IMR-90 (cell line): ENCODE data around the gene WDR17. TPM values are rescaled to one million over a fixed set of nuclear protein-coding genes. Genes with fewer than 3 reads are reported as not detected.

Experiments used
- ATAC-seq: fragments of 200-7000 bp; cut with Tn5 transposase; 2 replicates; pipeline ENCODE4 v1.9.1; 2020; ENCODE audit warnings: low read depth, mild to moderate bottlenecking, moderate library complexity
- BruUV-seq: library from RNA; stranded (reverse); fragments of 400-500 nt; replicated peaks from 2 replicates; lab custom pipeline; 2021; lab: Mats Ljungman, UMichigan
- CTCF ChIA-PET: fragments of 300-600 bp; formaldehyde crosslinking; extraction: SDS; loops from one replicate; lab custom pipeline; 2021; ENCODE audit warnings: antibody characterized with exemption; lab: Yijun Ruan, JAX
- POLR2A ChIA-PET: fragments of 300-600 bp; sonication (Branson Sonifier 250); formaldehyde crosslinking; loops from one replicate; lab custom pipeline; 2022; ENCODE audit warnings: antibody characterized with exemption; ENCODE audit not compliant: unreplicated experiment; lab: Charles Lee
- DNase-seq: peaks from one replicate; pipeline ENCODE4 v3.0.0; 2013
- H2AFZ ChIP-seq: replicated peaks from 2 replicates; pipeline ENCODE3; 2013; ENCODE audit warnings: low read length, mild to moderate bottlenecking; ENCODE audit not compliant: poor library complexity
- H2AK5ac ChIP-seq: 2 replicates; pipeline ENCODE4 v1.6.1; 2013; ENCODE audit warnings: low read depth, low read length, inconsistent platforms
- H2AK9ac ChIP-seq: replicated peaks from 2 replicates; pipeline ENCODE3; 2013; ENCODE audit warnings: mild to moderate bottlenecking, low read depth, low read length, moderate library complexity; ENCODE audit not compliant: poor library complexity
- H2BK120ac ChIP-seq: 2 replicates; pipeline ENCODE4 v1.6.1; 2013; ENCODE audit warnings: low read depth, low read length, inconsistent platforms
- H2BK15ac ChIP-seq: 3 replicates; pipeline ENCODE4 v1.6.1; 2013; ENCODE audit warnings: low read depth, low read length, inconsistent platforms
- H2BK20ac ChIP-seq: 2 replicates; pipeline ENCODE4 v1.6.1; 2013; ENCODE audit warnings: low read depth, mild to moderate bottlenecking, inconsistent platforms, low read length, moderate library complexity
- H2BK5ac ChIP-seq: 2 replicates; pipeline ENCODE4 v1.6.1; 2013; ENCODE audit warnings: mild to moderate bottlenecking, low read depth, low read length, inconsistent platforms; ENCODE audit not compliant: poor library complexity, severe bottlenecking
- H3K14ac ChIP-seq: replicated peaks from 2 replicates; pipeline ENCODE4 v1.6.1; 2013; ENCODE audit warnings: low read depth, low read length, inconsistent platforms
- H3K18ac ChIP-seq: 2 replicates; pipeline ENCODE4 v1.6.1; 2013; ENCODE audit warnings: low read depth, low read length, control low read depth
- H3K23ac ChIP-seq: 2 replicates; pipeline ENCODE4 v1.6.1; 2013; ENCODE audit warnings: low read depth, low read length, inconsistent platforms
- H3K27ac ChIP-seq: 2 replicates; pipeline ENCODE4 v1.5.1; 2013; ENCODE audit warnings: mild to moderate bottlenecking, control low read depth, low read length; ENCODE audit not compliant: insufficient read depth
- H3K27me3 ChIP-seq: 2 replicates; pipeline ENCODE4 v1.6.1; 2013; ENCODE audit warnings: low read length; ENCODE audit not compliant: control insufficient read depth, insufficient read depth
- H3K36me3 ChIP-seq: 2 replicates; pipeline ENCODE4 v1.6.1; 2013; ENCODE audit warnings: low read length, mixed read lengths; ENCODE audit not compliant: control insufficient read depth, insufficient read depth
- H3K4ac ChIP-seq: 2 replicates; pipeline ENCODE4 v1.6.1; 2013; ENCODE audit warnings: low read depth, low read length, inconsistent platforms
- H3K4me1 ChIP-seq: 2 replicates; pipeline ENCODE4 v1.6.1; 2013; ENCODE audit warnings: low read length, mixed read lengths; ENCODE audit not compliant: control insufficient read depth, insufficient read depth
- H3K4me2 ChIP-seq: 2 replicates; pipeline ENCODE4 v1.6.1; 2013; ENCODE audit warnings: low read depth, mild to moderate bottlenecking, control low read depth, low read length, moderate library complexity
- H3K4me3 ChIP-seq: 2 replicates; pipeline ENCODE4 v1.5.1; 2013; ENCODE audit warnings: low read depth, mild to moderate bottlenecking, control low read depth, low read length, moderate library complexity; ENCODE audit not compliant: insufficient read depth
- H3K56ac ChIP-seq: 2 replicates; pipeline ENCODE4 v1.6.1; 2013; ENCODE audit warnings: low read length, inconsistent platforms; ENCODE audit not compliant: insufficient read depth; ENCODE audit errors: extremely low read depth
- H3K79me1 ChIP-seq, 2 experiments: 2 replicates each; pipeline ENCODE4 v1.6.1; 2013; ENCODE audit warnings: low read length in 2 of 2, inconsistent platforms in 1 of 2, low read depth in 1 of 2
- H3K9ac ChIP-seq: 2 replicates; pipeline ENCODE4 v1.6.1; 2013; ENCODE audit warnings: low read depth, low read length, control low read depth
- H3K9me1 ChIP-seq: 2 replicates; pipeline ENCODE4 v1.6.1; 2013; ENCODE audit warnings: low read length, inconsistent platforms; ENCODE audit not compliant: insufficient read depth
- H3K9me3 ChIP-seq: 2 replicates; pipeline ENCODE4 v1.6.1; 2013; ENCODE audit warnings: low read length; ENCODE audit not compliant: control insufficient read depth, insufficient read depth
- H4K20me1 ChIP-seq: 2 replicates; pipeline ENCODE4 v1.6.1; 2013; ENCODE audit warnings: low read length, inconsistent platforms; ENCODE audit not compliant: insufficient read depth
- H4K5ac ChIP-seq: 2 replicates; pipeline ENCODE4 v1.6.1; 2013; ENCODE audit warnings: mild to moderate bottlenecking, low read depth, low read length, control low read depth
- H4K8ac ChIP-seq, 2 experiments: 2 replicates each; pipeline ENCODE4 v1.6.1; 2013; ENCODE audit warnings: low read depth in 2 of 2, low read length in 2 of 2, control low read depth in 1 of 2, inconsistent platforms in 1 of 2
- H4K91ac ChIP-seq: 2 replicates; pipeline ENCODE4 v1.6.1; 2013; ENCODE audit warnings: low read depth, low read length, inconsistent platforms; ENCODE audit not compliant: insufficient read depth
- CHD1 ChIP-seq: IDR thresholded peaks from 2 replicates; pipeline ENCODE4 v1.6.1; 2012; ENCODE audit warnings: low read depth, low read length, improper control_type of control experiment
- ELK1 ChIP-seq: fragments of 150-350 bp; IDR thresholded peaks from 2 replicates; pipeline ENCODE4 v1.6.1; 2016; ENCODE audit warnings: low read depth, mild to moderate bottlenecking, low read length, moderate library complexity, borderline replicate concordance
- FOS ChIP-seq: fragments of 150-350 bp; IDR thresholded peaks from 2 replicates; pipeline ENCODE4 v1.6.1; 2016; ENCODE audit warnings: low read depth, low read length
- MXI1 ChIP-seq: IDR thresholded peaks from 2 replicates; pipeline ENCODE4 v1.6.1; 2012; ENCODE audit warnings: low read depth, mild to moderate bottlenecking, low read length, moderate library complexity, borderline replicate concordance
- NFE2L2 ChIP-seq: fragments of 150-350 bp; IDR thresholded peaks from 2 replicates; pipeline ENCODE4 v1.6.1; 2016; ENCODE audit warnings: low read depth, mild to moderate bottlenecking, low read length
- RAD21 ChIP-seq: IDR thresholded peaks from 2 replicates; pipeline ENCODE4 v1.6.1; 2012; ENCODE audit warnings: low read length, improper control_type of control experiment
- RCOR1 ChIP-seq: IDR thresholded peaks from 2 replicates; pipeline ENCODE4 v1.6.1; 2012; ENCODE audit warnings: mild to moderate bottlenecking, low read length, improper control_type of control experiment; ENCODE audit not compliant: insufficient replicate concordance
- RFX5 ChIP-seq: IDR thresholded peaks from 2 replicates; pipeline ENCODE4 v1.8.0; 2012; ENCODE audit warnings: low read depth, mild to moderate bottlenecking, low read length, moderate library complexity
- SMC3 ChIP-seq: fragments of 150-350 bp; IDR thresholded peaks from 2 replicates; pipeline ENCODE4 v1.6.1; 2016; ENCODE audit warnings: low read depth, mild to moderate bottlenecking, antibody characterized with exemption, low read length, moderate library complexity
- WGBS, 2 experiments: methylation state at CpG; one replicate each; pipeline versions ENCODE4 v1.1.5 to v1.1.7; 2013; ENCODE audit warnings: missing lambda C conversion rate in 2 of 2; ENCODE audit not compliant: insufficient read length in 1 of 2; ENCODE audit errors: extremely low coverage in 2 of 2; 5-methylcytosine and 5-hydroxymethylcytosine counted together
- dilution Hi-C: fragments of 300-500 bp; cut with HindIII; formaldehyde crosslinking; loops from one replicate; pipeline ENCODE4 v1.14.3; 2018; ENCODE audit warnings: low sequenced_read_pairs; ENCODE audit not compliant: unreplicated experiment
- in situ Hi-C: fragments of 300-500 bp; cut with MboI; formaldehyde crosslinking; loops from 3 replicates; pipeline ENCODE4 v1.14.3; 2019; ENCODE audit warnings: low sequenced_read_pairs, inconsistent platforms, mixed read lengths
- intact Hi-C: fragments of 100-400 bp; cut with micrococcal nuclease; formaldehyde crosslinking; loops from 2 replicates; pipeline ENCODE4 v1.10.0; 2022
- polyA plus RNA-seq, 3 experiments: library from polyadenylated mRNA; depleted of rRNA; stranded (reverse); fragments of >200 nt; gene quantifications; 2 replicates each; pipeline ENCODE4 v1.2.3, GENCODE V29; 2012; ENCODE audit warnings: low replicate concordance in 1 of 3
- total RNA-seq: library from RNA; depleted of rRNA; stranded (reverse); fragments of >200 nt; gene quantifications from 2 replicates; pipeline ENCODE4 v1.2.3, GENCODE V29; 2012
- TF ChIP-seq, protein P1 (sequence below): conservative IDR thresholded peaks from 2 replicates; pipeline ENCODE4 v1.5.1; 2012; ENCODE audit warnings: mild to moderate bottlenecking, low read depth, low read length, improper control_type of control experiment
- TF ChIP-seq, protein P2 (sequence below): fragments of 150-350 bp; IDR thresholded peaks from 2 replicates; pipeline ENCODE4 v1.6.1; 2017; ENCODE audit warnings: mild to moderate bottlenecking, antibody characterized with exemption, low read length, low read depth

The WDR17 gene
- total and polyA plus RNA-seq, 2 of the 4 experiments (the other 2 are of a cell fraction) = 0.53 to 0.54 TPM

- H3K4ac ChIP-seq = no peak overlapping the region
- no peaks in the 10 kb centered on the region for H3K27me3 ChIP-seq
- no peak overlapping the region for H3K4me3 ChIP-seq
- H4K20me1 ChIP-seq = no peaks in the 10 kb centered on the region
- DNase-seq (no peak), ATAC-seq (no peak)
- no peak overlapping the region for H2AFZ ChIP-seq
- intact Hi-C loops = no loop called here
- no peak overlapping the region for H3K14ac ChIP-seq
- no peaks in the 10 kb centered on the region for H3K9me1 ChIP-seq
- H4K91ac ChIP-seq = no peak overlapping the region
- no peak overlapping the region for H4K5ac ChIP-seq
- no peak overlapping the region for H2AK5ac ChIP-seq
- no TSS peak for BruUV-seq
- H2BK5ac ChIP-seq = no peak overlapping the region
- H3K4me1 ChIP-seq = no peaks in the 10 kb centered on the region
- no peak overlapping the region for H3K23ac ChIP-seq
- H2BK120ac ChIP-seq = no peak overlapping the region
- H3K4me2 ChIP-seq = no peak overlapping the region
- dilution Hi-C loops = no loop called here
- H3K9me3 ChIP-seq = no peaks in the 10 kb centered on the region
- H2BK20ac ChIP-seq = no peak overlapping the region
- no peak overlapping the region for H3K18ac ChIP-seq
- in situ Hi-C loops = no loop called here
- no peak overlapping the region for H2AK9ac ChIP-seq
- no peak overlapping the region for H3K56ac ChIP-seq
- 60% methylated on average over 1 of the region's 5 CpGs; no CpG with 5 or more reads in 1 of the 2 experiments for WGBS, 2 experiments
- POLR2A ChIA-PET = no interaction called here
- no peak overlapping the region for H4K8ac ChIP-seq
- H3K9ac ChIP-seq = no peak overlapping the region
- TF ChIP-seq RCOR1 (no peak), CHD1 (no peak), MXI1 (no peak), RFX5 (no peak), RAD21 (no peak), ELK1 (no peak), SMC3 (no peak), NFE2L2 (no peak), FOS (no peak)
- TF ChIP-seq, protein P1, sequence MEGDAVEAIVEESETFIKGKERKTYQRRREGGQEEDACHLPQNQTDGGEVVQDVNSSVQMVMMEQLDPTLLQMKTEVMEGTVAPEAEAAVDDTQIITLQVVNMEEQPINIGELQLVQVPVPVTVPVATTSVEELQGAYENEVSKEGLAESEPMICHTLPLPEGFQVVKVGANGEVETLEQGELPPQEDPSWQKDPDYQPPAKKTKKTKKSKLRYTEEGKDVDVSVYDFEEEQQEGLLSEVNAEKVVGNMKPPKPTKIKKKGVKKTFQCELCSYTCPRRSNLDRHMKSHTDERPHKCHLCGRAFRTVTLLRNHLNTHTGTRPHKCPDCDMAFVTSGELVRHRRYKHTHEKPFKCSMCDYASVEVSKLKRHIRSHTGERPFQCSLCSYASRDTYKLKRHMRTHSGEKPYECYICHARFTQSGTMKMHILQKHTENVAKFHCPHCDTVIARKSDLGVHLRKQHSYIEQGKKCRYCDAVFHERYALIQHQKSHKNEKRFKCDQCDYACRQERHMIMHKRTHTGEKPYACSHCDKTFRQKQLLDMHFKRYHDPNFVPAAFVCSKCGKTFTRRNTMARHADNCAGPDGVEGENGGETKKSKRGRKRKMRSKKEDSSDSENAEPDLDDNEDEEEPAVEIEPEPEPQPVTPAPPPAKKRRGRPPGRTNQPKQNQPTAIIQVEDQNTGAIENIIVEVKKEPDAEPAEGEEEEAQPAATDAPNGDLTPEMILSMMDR = no peak
- TF ChIP-seq, protein P2, sequence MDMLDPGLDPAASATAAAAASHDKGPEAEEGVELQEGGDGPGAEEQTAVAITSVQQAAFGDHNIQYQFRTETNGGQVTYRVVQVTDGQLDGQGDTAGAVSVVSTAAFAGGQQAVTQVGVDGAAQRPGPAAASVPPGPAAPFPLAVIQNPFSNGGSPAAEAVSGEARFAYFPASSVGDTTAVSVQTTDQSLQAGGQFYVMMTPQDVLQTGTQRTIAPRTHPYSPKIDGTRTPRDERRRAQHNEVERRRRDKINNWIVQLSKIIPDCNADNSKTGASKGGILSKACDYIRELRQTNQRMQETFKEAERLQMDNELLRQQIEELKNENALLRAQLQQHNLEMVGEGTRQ = no peak
- no peaks in the 10 kb centered on the region for H3K36me3 ChIP-seq
- CTCF ChIA-PET = interaction anchor here (0.9 kb wide), 1 partner anchor 11 kb away, joined by 4 read pairs; no protein-coding TSS in a partner anchor
- no peak overlapping the region for H2BK15ac ChIP-seq
- no peak overlapping the region for H3K27ac ChIP-seq
- no peaks in the 10 kb centered on the region for H3K79me1 ChIP-seq
These were observed 142.2 kb downstream of the WDR17 start for GRCh38 chr4:176207839-176208238.
